ENCODE results near the gene PDE1C.

GRCh38 chr7:31794851-31795344, 275.3 kb downstream of the PDE1C start:
- TF ChIP-seq CTCF (conservative IDR thresholded peaks at IDR 0.05 in 1 of 2, IDR thresholded peaks at IDR 0.05 in 1 of 2; ENCODE audit: low read depth in 1 of 2, low read length in 2 of 2) (no peak), EZH2 (IDR thresholded peaks at IDR 0.05; ENCODE audit: low read length, missing control alignments) (no peak)
